ENCODE results near the gene C18orf63.

The C18orf63 gene

DNA sequence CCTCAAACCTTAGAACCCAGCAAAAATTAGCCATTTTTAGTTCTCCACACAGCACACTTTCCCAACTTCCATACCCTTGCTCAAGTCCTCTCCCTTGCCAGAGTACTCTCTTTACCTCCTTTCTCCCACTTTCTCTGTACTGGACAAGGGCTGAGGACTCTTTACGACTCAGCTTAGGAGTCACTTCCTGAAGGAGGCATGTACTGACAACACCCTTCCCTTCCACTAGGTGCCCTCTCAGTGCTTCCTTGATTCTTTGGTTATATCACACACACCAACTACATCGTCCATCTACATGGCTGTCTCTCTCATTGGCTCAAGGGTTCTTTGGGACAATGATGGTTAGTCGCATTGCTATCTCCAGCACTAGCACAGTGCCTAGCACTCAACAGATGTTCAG lies 5.2 kb upstream of the C18orf63 start:
- H3K4me3 ChIP-seq (replicated peaks; ENCODE audit: insufficient read depth, low read length): no peak overlapping the region
- DNase-seq (ENCODE audit: low read depth in 1 of 2, low spot score in 1 of 2): peak in 1 of 2 experiments; percentile 63
- TF ChIP-seq, protein P1, sequence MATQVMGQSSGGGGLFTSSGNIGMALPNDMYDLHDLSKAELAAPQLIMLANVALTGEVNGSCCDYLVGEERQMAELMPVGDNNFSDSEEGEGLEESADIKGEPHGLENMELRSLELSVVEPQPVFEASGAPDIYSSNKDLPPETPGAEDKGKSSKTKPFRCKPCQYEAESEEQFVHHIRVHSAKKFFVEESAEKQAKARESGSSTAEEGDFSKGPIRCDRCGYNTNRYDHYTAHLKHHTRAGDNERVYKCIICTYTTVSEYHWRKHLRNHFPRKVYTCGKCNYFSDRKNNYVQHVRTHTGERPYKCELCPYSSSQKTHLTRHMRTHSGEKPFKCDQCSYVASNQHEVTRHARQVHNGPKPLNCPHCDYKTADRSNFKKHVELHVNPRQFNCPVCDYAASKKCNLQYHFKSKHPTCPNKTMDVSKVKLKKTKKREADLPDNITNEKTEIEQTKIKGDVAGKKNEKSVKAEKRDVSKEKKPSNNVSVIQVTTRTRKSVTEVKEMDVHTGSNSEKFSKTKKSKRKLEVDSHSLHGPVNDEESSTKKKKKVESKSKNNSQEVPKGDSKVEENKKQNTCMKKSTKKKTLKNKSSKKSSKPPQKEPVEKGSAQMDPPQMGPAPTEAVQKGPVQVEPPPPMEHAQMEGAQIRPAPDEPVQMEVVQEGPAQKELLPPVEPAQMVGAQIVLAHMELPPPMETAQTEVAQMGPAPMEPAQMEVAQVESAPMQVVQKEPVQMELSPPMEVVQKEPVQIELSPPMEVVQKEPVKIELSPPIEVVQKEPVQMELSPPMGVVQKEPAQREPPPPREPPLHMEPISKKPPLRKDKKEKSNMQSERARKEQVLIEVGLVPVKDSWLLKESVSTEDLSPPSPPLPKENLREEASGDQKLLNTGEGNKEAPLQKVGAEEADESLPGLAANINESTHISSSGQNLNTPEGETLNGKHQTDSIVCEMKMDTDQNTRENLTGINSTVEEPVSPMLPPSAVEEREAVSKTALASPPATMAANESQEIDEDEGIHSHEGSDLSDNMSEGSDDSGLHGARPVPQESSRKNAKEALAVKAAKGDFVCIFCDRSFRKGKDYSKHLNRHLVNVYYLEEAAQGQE (IDR thresholded peaks at IDR 0.05; ENCODE audit: insufficient replicate concordance, low read depth): no peak
- TF ChIP-seq GABPA (IDR thresholded peaks at IDR 0.05; ENCODE audit: low read depth): no peak
- no peak for TF ChIP-seq POLR2AphosphoS5 (IDR thresholded peaks at IDR 0.05; ENCODE audit: low read depth)
- TF ChIP-seq, protein P2, sequence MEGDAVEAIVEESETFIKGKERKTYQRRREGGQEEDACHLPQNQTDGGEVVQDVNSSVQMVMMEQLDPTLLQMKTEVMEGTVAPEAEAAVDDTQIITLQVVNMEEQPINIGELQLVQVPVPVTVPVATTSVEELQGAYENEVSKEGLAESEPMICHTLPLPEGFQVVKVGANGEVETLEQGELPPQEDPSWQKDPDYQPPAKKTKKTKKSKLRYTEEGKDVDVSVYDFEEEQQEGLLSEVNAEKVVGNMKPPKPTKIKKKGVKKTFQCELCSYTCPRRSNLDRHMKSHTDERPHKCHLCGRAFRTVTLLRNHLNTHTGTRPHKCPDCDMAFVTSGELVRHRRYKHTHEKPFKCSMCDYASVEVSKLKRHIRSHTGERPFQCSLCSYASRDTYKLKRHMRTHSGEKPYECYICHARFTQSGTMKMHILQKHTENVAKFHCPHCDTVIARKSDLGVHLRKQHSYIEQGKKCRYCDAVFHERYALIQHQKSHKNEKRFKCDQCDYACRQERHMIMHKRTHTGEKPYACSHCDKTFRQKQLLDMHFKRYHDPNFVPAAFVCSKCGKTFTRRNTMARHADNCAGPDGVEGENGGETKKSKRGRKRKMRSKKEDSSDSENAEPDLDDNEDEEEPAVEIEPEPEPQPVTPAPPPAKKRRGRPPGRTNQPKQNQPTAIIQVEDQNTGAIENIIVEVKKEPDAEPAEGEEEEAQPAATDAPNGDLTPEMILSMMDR (IDR thresholded peaks at IDR 0.05; ENCODE audit: insufficient read depth, low read length): peak; percentile 19
- TF ChIP-seq SPI1 (IDR thresholded peaks at IDR 0.05; ENCODE audit: borderline replicate concordance, low read depth): no peak
- no peak overlapping the region for H3K27ac ChIP-seq (replicated peaks)
- peaks cover 7% of the 10 kb centered on the region for H3K27me3 ChIP-seq (ENCODE audit: insufficient read depth, poor library complexity, severe bottlenecking)

DNA sequence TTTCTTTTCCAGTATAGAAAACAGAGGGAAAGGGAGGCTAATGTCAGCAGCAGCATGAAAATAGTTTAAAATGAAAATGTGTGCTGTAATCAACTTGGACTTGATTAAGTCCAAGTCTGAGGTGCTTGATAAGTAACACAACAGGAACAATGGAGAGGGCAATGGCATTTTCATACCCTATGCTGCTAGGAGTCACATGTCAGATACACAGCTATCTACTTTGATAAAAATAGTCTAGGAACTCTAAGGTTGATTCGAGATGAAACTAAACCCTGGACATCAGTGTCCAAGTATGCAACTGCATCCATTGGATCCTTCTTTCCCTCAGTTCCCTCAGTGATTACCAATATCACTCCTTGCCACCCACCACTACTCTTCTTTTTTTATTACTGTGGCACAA lies 4.6 kb upstream of the C18orf63 start:
- TF ChIP-seq, protein P2 (IDR thresholded peaks at IDR 0.05; ENCODE audit: insufficient read depth, low read length): no peak
- TF ChIP-seq SPI1 (IDR thresholded peaks at IDR 0.05; ENCODE audit: borderline replicate concordance, low read depth) (no peak), GABPA (IDR thresholded peaks at IDR 0.05; ENCODE audit: low read depth) (no peak)
- TF ChIP-seq, protein P1 (IDR thresholded peaks at IDR 0.05; ENCODE audit: insufficient replicate concordance, low read depth): no peak
- no peak for DNase-seq (ENCODE audit: low read depth in 1 of 2, low spot score in 1 of 2)
- H3K27ac ChIP-seq (replicated peaks): no peak overlapping the region
- no peak overlapping the region for H3K4me3 ChIP-seq (replicated peaks; ENCODE audit: insufficient read depth, low read length)
- peaks cover 6% of the 10 kb centered on the region for H3K27me3 ChIP-seq (ENCODE audit: insufficient read depth, poor library complexity, severe bottlenecking)

DNA sequence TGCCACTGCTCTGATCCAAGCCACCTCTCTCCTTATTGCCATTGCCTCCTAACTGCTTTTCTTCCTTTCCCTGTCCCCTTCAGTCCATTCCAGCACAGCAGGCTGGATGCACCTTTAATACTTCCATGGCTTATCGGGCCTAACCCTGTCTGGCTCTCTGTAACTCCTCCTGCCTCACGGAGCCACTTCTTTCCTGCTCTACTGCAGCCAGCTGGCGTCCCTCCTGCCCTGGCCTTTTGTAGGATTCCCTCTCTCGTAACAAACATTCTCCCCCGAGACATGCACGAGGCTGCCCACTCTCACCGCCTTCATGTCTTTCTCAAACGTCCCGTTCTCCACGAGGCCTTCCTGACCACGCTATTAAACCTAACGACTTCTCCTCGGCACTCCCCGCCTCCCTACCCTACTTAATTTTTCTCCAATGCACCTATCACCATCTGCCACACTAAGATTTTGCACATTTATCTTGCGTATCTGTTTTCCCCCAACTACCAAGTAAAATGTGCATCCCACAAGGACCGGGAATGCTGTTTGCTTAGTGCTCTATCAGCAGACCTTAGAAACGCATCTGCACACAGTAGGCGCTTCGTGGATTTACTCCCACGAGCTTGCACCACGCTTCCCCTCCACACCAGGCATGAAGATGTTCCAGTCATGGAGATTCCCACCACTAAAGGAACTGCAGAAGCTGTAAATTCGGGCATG lies 728 bp upstream of the C18orf63 start:
- TF ChIP-seq, protein P2 (IDR thresholded peaks at IDR 0.05; ENCODE audit: insufficient read depth, low read length): no peak
- TF ChIP-seq POLR2AphosphoS5 (IDR thresholded peaks at IDR 0.05; ENCODE audit: low read depth) (no peak), SPI1 (IDR thresholded peaks at IDR 0.05; ENCODE audit: borderline replicate concordance, low read depth) (no peak), GABPA (IDR thresholded peaks at IDR 0.05; ENCODE audit: low read depth) (no peak)
- TF ChIP-seq, protein P1 (IDR thresholded peaks at IDR 0.05; ENCODE audit: insufficient replicate concordance, low read depth): no peak
- no peak for DNase-seq (ENCODE audit: low read depth in 1 of 2, low spot score in 1 of 2)
- Histone ChIP-seq H3K27me3 (ENCODE audit: insufficient read depth, poor library complexity, severe bottlenecking) (peaks cover under 1% of the 10 kb centered on the region), H3K4me3 (replicated peaks; ENCODE audit: insufficient read depth, low read length) (no peak overlapping the region), H3K27ac (replicated peaks) (no peak overlapping the region)

Data from HL-60 (cell line).